Endodermal cell (in vitro differentiated cells): Measurements from ENCODE around the gene SHANK1. TPM values are rescaled to one million over a fixed set of nuclear protein-coding genes. Genes with fewer than 3 reads are reported as not detected.

ENCODE experiments used
- DNase-seq: peaks from one replicate; pipeline ENCODE4 v3.0.0-alpha.2; 2017
- H3K27ac ChIP-seq: 2 replicates; pipeline ENCODE4 v1.5.1; 2013; ENCODE audit warnings: mild to moderate bottlenecking, low read depth, low read length, moderate library complexity
- H3K27me3 ChIP-seq: 2 replicates; pipeline ENCODE4 v1.6.1; 2013; ENCODE audit warnings: mild to moderate bottlenecking, low read length, moderate library complexity; ENCODE audit not compliant: insufficient read depth, control insufficient read depth, poor library complexity, severe bottlenecking
- H3K36me3 ChIP-seq: 2 replicates; pipeline ENCODE4 v1.7.0; 2013; ENCODE audit warnings: mild to moderate bottlenecking, low read length, moderate library complexity; ENCODE audit not compliant: control insufficient read depth, insufficient read depth
- H3K4me1 ChIP-seq: one replicate; pipeline ENCODE4 v1.7.0; 2013; ENCODE audit warnings: low read length; ENCODE audit not compliant: control insufficient read depth, insufficient read depth
- H3K4me3 ChIP-seq: 2 replicates; pipeline ENCODE4 v1.5.1; 2013; ENCODE audit warnings: mild to moderate bottlenecking, low read length, moderate library complexity
- H3K9ac ChIP-seq: 2 replicates; pipeline ENCODE4 v1.6.1; 2013; ENCODE audit warnings: mild to moderate bottlenecking, low read length, moderate library complexity; ENCODE audit not compliant: poor library complexity, severe bottlenecking; ENCODE audit errors: extremely low read depth
- H3K9me3 ChIP-seq: 2 replicates; pipeline ENCODE4 v1.6.1; 2013; ENCODE audit warnings: mild to moderate bottlenecking, low read length, moderate library complexity; ENCODE audit not compliant: control insufficient read depth
- H3K27ac Mint-ChIP-seq: 2 replicates; pipeline ENCODE4 v1.8.0; 2020; ENCODE audit warnings: mixed read lengths
- H3K27me3 Mint-ChIP-seq: 2 replicates; pipeline ENCODE4 v1.8.0; 2021; ENCODE audit warnings: mild to moderate bottlenecking, mixed read lengths; ENCODE audit not compliant: insufficient read depth
- H3K36me3 Mint-ChIP-seq: 2 replicates; pipeline ENCODE4 v1.8.0; 2020; ENCODE audit warnings: low read depth, mixed read lengths
- H3K4me1 Mint-ChIP-seq: 2 replicates; pipeline ENCODE4 v1.8.0; 2020; ENCODE audit warnings: mixed read lengths
- H3K4me3 Mint-ChIP-seq: 2 replicates; pipeline ENCODE4 v1.8.0; 2020; ENCODE audit warnings: mild to moderate bottlenecking, moderate library complexity, mixed read lengths
- H3K9me3 Mint-ChIP-seq: 2 replicates; pipeline ENCODE4 v1.8.0; 2020; ENCODE audit warnings: mild to moderate bottlenecking, mixed read lengths
- CTCF ChIP-seq: fragments of 200-600 bp; sonication (generic); conservative IDR thresholded peaks from 2 replicates; pipeline ENCODE4 v1.5.0; 2021; ENCODE audit warnings: antibody characterized with exemption, mild to moderate bottlenecking
- WGBS, 2 experiments: methylation state at CpG; one replicate each; pipeline versions ENCODE4 v1.1.5 to v1.1.7; 2013; ENCODE audit warnings: missing lambda C conversion rate in 2 of 2, mixed read lengths in 1 of 2; ENCODE audit not compliant: insufficient coverage in 1 of 2, insufficient read length in 1 of 2; 5-methylcytosine and 5-hydroxymethylcytosine counted together
- total RNA-seq, 2 donors: library from RNA; stranded (reverse); fragmentation: NEBNext Ultra II Directional in 1 of 2; extraction: Animal tissue kit (Norgen Biotek cat#: 25700) in 1 of 2; gene quantifications; 2 replicates in 1 of 2; 3 replicates in 1 of 2; pipeline ENCODE4 v1.2.1, GENCODE V29; 2021

The SHANK1 gene
- total RNA-seq, 2 donors from 2014 or later = 1.6 to 1.9 TPM

- no peak for TF ChIP-seq CTCF
- Mint-ChIP-seq H3K27ac (no peak overlapping the region), H3K9me3 (no peaks in the 10 kb centered on the region), H3K4me3 (no peak overlapping the region), H3K36me3 (no peaks in the 10 kb centered on the region), H3K27me3 (peaks cover 73% of the 10 kb centered on the region), H3K4me1 (peaks cover 4% of the 10 kb centered on the region)
- H3K4me3 ChIP-seq = no peak overlapping the region
- no peak overlapping the region for H3K9ac ChIP-seq
- no peaks in the 10 kb centered on the region for H3K27me3 ChIP-seq
- no peaks in the 10 kb centered on the region for H3K36me3 ChIP-seq
- no peak overlapping the region for H3K27ac ChIP-seq
- peaks cover 4% of the 10 kb centered on the region for H3K9me3 ChIP-seq
- DNase-seq = no peak
- H3K4me1 ChIP-seq = no peaks in the 10 kb centered on the region
- 91% methylated on average over 9 to 10 of the region's 10 CpGs for WGBS, 2 experiments
Measured at GRCh38 chr19:50661023-50661422, 58.6 kb downstream of the SHANK1 start.

GRCh38 chr19:50660088-50660366, 59.6 kb downstream of the SHANK1 start:
- no peak overlapping the region for H3K27ac ChIP-seq
- Mint-ChIP-seq H3K36me3 (no peaks in the 10 kb centered on the region), H3K27ac (no peak overlapping the region), H3K4me3 (peak overlapping the region; percentile 82), H3K9me3 (peaks cover 3% of the 10 kb centered on the region), H3K4me1 (peaks cover 4% of the 10 kb centered on the region), H3K27me3 (peaks cover 73% of the 10 kb centered on the region)
- H3K4me3 ChIP-seq = no peak overlapping the region
- no peak overlapping the region for H3K9ac ChIP-seq
- no peak for DNase-seq
- 64% methylated on average over 5 of the region's 6 CpGs; no CpG with 5 or more reads in 1 of the 2 experiments for WGBS, 2 experiments
- H3K36me3 ChIP-seq = no peaks in the 10 kb centered on the region
- peaks cover 14% of the 10 kb centered on the region for H3K9me3 ChIP-seq
- TF ChIP-seq CTCF = no peak
- H3K27me3 ChIP-seq = no peaks in the 10 kb centered on the region
- no peaks in the 10 kb centered on the region for H3K4me1 ChIP-seq

- H3K36me3 Mint-ChIP-seq = no peaks in the 10 kb centered on the region
- Histone ChIP-seq H3K27ac (no peak overlapping the region), H3K4me3 (peak overlapping the region; percentile 75), H3K9me3 (peaks cover 18% of the 10 kb centered on the region), H3K4me1 (no peaks in the 10 kb centered on the region), H3K27me3 (no peaks in the 10 kb centered on the region), H3K36me3 (no peaks in the 10 kb centered on the region), H3K9ac (peak overlapping the region; percentile 25)
- TF ChIP-seq CTCF = no peak
- peaks cover 8% of the 10 kb centered on the region for H3K9me3 Mint-ChIP-seq
- peaks cover 4% of the 10 kb centered on the region for H3K4me1 Mint-ChIP-seq
- H3K27ac Mint-ChIP-seq = no peak overlapping the region
- DNase-seq = no peak
- H3K27me3 Mint-ChIP-seq = peaks cover 73% of the 10 kb centered on the region
- 52 to 60% methylated on average over 1 to 16 of the region's 37 CpGs for WGBS, 2 experiments
- H3K4me3 Mint-ChIP-seq = peak overlapping the region; percentile 82
Measured at GRCh38 chr19:50659318-50660087, 60.1 kb downstream of the SHANK1 start.
